Measurements from ENCODE around the gene FBXO11.

FBXO11 gene

GRCh38 chr2:47893771-47894170 lies 12.5 kb downstream of the FBXO11 start (continued):
- TF ChIP-seq TSHZ2 (CRISPR knock-in tag; IDR thresholded peaks at IDR 0.05) (no peak), SNAI2 (CRISPR knock-in tag; IDR thresholded peaks at IDR 0.05) (no peak)

GRCh38 chr2:47892338-47892730 lies 14.0 kb downstream of the FBXO11 start:
- TF ChIP-seq PPARA (CRISPR knock-in tag; IDR thresholded peaks at IDR 0.05; ENCODE audit: borderline replicate concordance) = no peak
- no peak for TF ChIP-seq ARNTL (CRISPR knock-in tag; IDR thresholded peaks at IDR 0.05; ENCODE audit: borderline replicate concordance, low read depth)
- TF ChIP-seq ZNF8 (CRISPR knock-in tag; IDR thresholded peaks at IDR 0.05) = no peak
- no peak for TF ChIP-seq CREB5 (CRISPR knock-in tag; IDR thresholded peaks at IDR 0.05; ENCODE audit: low read depth)
- TF ChIP-seq RARB (CRISPR knock-in tag; IDR thresholded peaks at IDR 0.05) = no peak
- no peak for TF ChIP-seq BACH2 (CRISPR knock-in tag; IDR thresholded peaks at IDR 0.05; ENCODE audit: borderline replicate concordance)
- TF ChIP-seq ZFP30 (CRISPR knock-in tag; IDR thresholded peaks at IDR 0.05) = no peak
- no peak for TF ChIP-seq CSDC2 (CRISPR knock-in tag; IDR thresholded peaks at IDR 0.05)
- TF ChIP-seq ZFP3 (CRISPR knock-in tag; IDR thresholded peaks at IDR 0.05) = no peak
- no peak for TF ChIP-seq ZC3H10 (CRISPR knock-in tag; IDR thresholded peaks at IDR 0.05)
- TF ChIP-seq ESRRG (CRISPR knock-in tag; IDR thresholded peaks at IDR 0.05) = no peak
- TF ChIP-seq ISL1 (CRISPR knock-in tag; IDR thresholded peaks at IDR 0.05) = no peak
- no peak for TF ChIP-seq CSRNP3 (CRISPR knock-in tag; IDR thresholded peaks at IDR 0.05)
- no peak for TF ChIP-seq OSR1 (CRISPR knock-in tag; IDR thresholded peaks at IDR 0.05)
- TF ChIP-seq ZNF70 (CRISPR knock-in tag; IDR thresholded peaks at IDR 0.05) = no peak
- TF ChIP-seq PATZ1 (CRISPR knock-in tag; IDR thresholded peaks at IDR 0.05; ENCODE audit: borderline replicate concordance) = no peak

GRCh38 chr2:47891369-47892337 lies 14.6 kb downstream of the FBXO11 start:
- ATAC-seq = no peak
- no peak for TF ChIP-seq POU6F1 (CRISPR knock-in tag; IDR thresholded peaks at IDR 0.05; ENCODE audit: borderline replicate concordance, low read depth)
- no peak for TF ChIP-seq CREB5 (CRISPR knock-in tag; IDR thresholded peaks at IDR 0.05; ENCODE audit: low read depth)
- 0 out of 2 replicates have a peak, but pooled peaks have one; percentile 22 for TF ChIP-seq ISL1 (CRISPR knock-in tag; IDR thresholded peaks at IDR 0.05)

More at GRCh38 chr2:47892338-47892730, 14.0 kb downstream of the FBXO11 start:
- no peak for ATAC-seq

Data from SK-N-SH treated with all-trans-retinoic acid at 6 μM for 48 hours (cell line).